ENCODE data around the gene PECR. TPM values are rescaled to one million over a fixed set of nuclear protein-coding genes. Genes with fewer than 3 reads are reported as not detected.
A peak's percentile ranks its signal among the peaks of the same experiment; 100 is the strongest.

The PECR gene
- total and polyA plus RNA-seq, 2 of the 13 experiments (the other 11 are each of a cell fraction or from before 2014, with no cell fraction given) = 151 to 153 TPM

- ChIA-PET POLR2A (no interaction called here), CTCF (ENCODE audit: low intra/inter-chr PET ratio, low total read pairs) (no interaction called here)
- TF ChIP-seq KAT7 (CRISPR knock-in tag; IDR thresholded peaks at IDR 0.05; ENCODE audit: borderline replicate concordance) = no peak
- no peak for TF ChIP-seq NFE2L2 (IDR thresholded peaks at IDR 0.05; ENCODE audit: low read length)
- no peak for TF ChIP-seq SIN3A (IDR thresholded peaks at IDR 0.05; ENCODE audit: borderline replicate concordance, low read depth, low read length)
- H3K9ac ChIP-seq (ENCODE audit: insufficient read depth, low read depth, low read length) = no peak overlapping the region
- peaks cover 32 to 78% of the 10 kb centered on the region in 2 experiments for H3K36me3 ChIP-seq (replicated peaks in 1 of 2; ENCODE audit: control insufficient read depth in 1 of 2, insufficient read depth in 2 of 2, low read length in 2 of 2)
- H4K20me1 ChIP-seq (ENCODE audit: insufficient read depth, low read length) = peaks cover 3% of the 10 kb centered on the region; the same call in 1 of the 2 replicates
- over 99% methylated on average over 3 of the region's 3 CpGs for WGBS (ENCODE audit: low lambda C conversion rate)
- no peak overlapping the region for H3K4me3 ChIP-seq (replicated peaks in 1 of 3; ENCODE audit: insufficient read depth in 1 of 3, low read depth in 2 of 3, low read length in 3 of 3)
- DNase-seq (ENCODE audit: low spot score) (no peak), ATAC-seq (no peak), FAIRE-seq (no peak)
- no peak overlapping the region for H3K4me2 ChIP-seq (ENCODE audit: low read depth, low read length)
- in situ Hi-C loops (cut with HindIII; ENCODE audit: extremely low pct_ligation_motif_present, low pct_unique_long_range_greater_than_20kb) = no loop called here
- H2AFZ ChIP-seq (ENCODE audit: low read length) = no peak overlapping the region
- intact Hi-C loops (cut with micrococcal nuclease; ENCODE audit: unreplicated experiment) = no loop called here
- BruUV-seq (replicated peaks) = no TSS peak
- no peaks in the 10 kb centered on the region for H3K9me3 ChIP-seq (ENCODE audit: low read length)
- no peaks in the 10 kb centered on the region for H3K4me1 ChIP-seq (ENCODE audit: insufficient read depth, low read length)
- H3K79me2 ChIP-seq (ENCODE audit: insufficient read depth, low read length) = no peaks in the 10 kb centered on the region
- no peaks in the 10 kb centered on the region for H3K27me3 ChIP-seq (ENCODE audit: control insufficient read depth in 1 of 2, insufficient read depth in 2 of 2, low read length in 2 of 2)
- H3K27ac ChIP-seq (ENCODE audit: extremely low read length, insufficient read depth, low read length) = no peak overlapping the region
Observed at GRCh38 chr2:216039918-216040317, 41.7 kb downstream of the PECR start.

- intact Hi-C loops (cut with micrococcal nuclease; ENCODE audit: unreplicated experiment) (loop anchor here (1.0 kb wide), 2 partner anchors 75 to 106 kb away; partner anchors contain the start of gene XRCC5), in situ Hi-C loops (cut with HindIII; ENCODE audit: extremely low pct_ligation_motif_present, low pct_unique_long_range_greater_than_20kb) (no loop called here)
- H3K79me2 ChIP-seq (ENCODE audit: insufficient read depth, low read length) = no peaks in the 10 kb centered on the region
- H3K9ac ChIP-seq (ENCODE audit: insufficient read depth, low read depth, low read length) = no peak overlapping the region
- H3K4me1 ChIP-seq (ENCODE audit: insufficient read depth, low read length) = no peaks in the 10 kb centered on the region
- FAIRE-seq = peak; percentile 96
- H3K9me3 ChIP-seq (ENCODE audit: low read length) = no peaks in the 10 kb centered on the region
- 78% methylated on average over 1 of the region's 1 CpG for WGBS (ENCODE audit: low lambda C conversion rate)
- ATAC-seq = peak; percentile 82
- peaks cover 25 to 69% of the 10 kb centered on the region in 2 experiments for H3K36me3 ChIP-seq (replicated peaks in 1 of 2; ENCODE audit: control insufficient read depth in 1 of 2, insufficient read depth in 2 of 2, low read length in 2 of 2)
- no peak overlapping the region for H3K27ac ChIP-seq (ENCODE audit: extremely low read length, insufficient read depth, low read length)
- no peak overlapping the region for H3K4me2 ChIP-seq (ENCODE audit: low read depth, low read length)
- ChIA-PET POLR2A (interaction anchor here (0.8 to 1.5 kb wide), 2 partner anchors 74 to 80 kb away, joined by 3 to 4 read pairs; no protein-coding TSS in a partner anchor), CTCF (ENCODE audit: low intra/inter-chr PET ratio, low total read pairs) (interaction anchor here (0.7 to 1.7 kb wide), 4 partner anchors 71 to 249 kb away, joined by 3 to 7 read pairs (median 4); no protein-coding TSS in a partner anchor)
- no TSS peak for BruUV-seq (replicated peaks)
- no peak overlapping the region for H2AFZ ChIP-seq (ENCODE audit: low read length)
- H4K20me1 ChIP-seq (ENCODE audit: insufficient read depth, low read length) = peaks cover 5% of the 10 kb centered on the region
- H3K27me3 ChIP-seq (ENCODE audit: control insufficient read depth in 1 of 2, insufficient read depth in 2 of 2, low read length in 2 of 2) = no peaks in the 10 kb centered on the region
- peak; percentile 67 for DNase-seq (ENCODE audit: low spot score)
- no peak overlapping the region for H3K4me3 ChIP-seq (replicated peaks in 1 of 3; ENCODE audit: insufficient read depth in 1 of 3, low read depth in 2 of 3, low read length in 3 of 3)
- no peak for TF ChIP-seq ZNF609 (CRISPR knock-in tag; IDR thresholded peaks at IDR 0.05; ENCODE audit: borderline replicate concordance)
- no peak for TF ChIP-seq KDM2A (CRISPR knock-in tag; IDR thresholded peaks at IDR 0.05; ENCODE audit: borderline replicate concordance, low read depth)
- no peak for TF ChIP-seq ARNTL (CRISPR knock-in tag; IDR thresholded peaks at IDR 0.05)
- TF ChIP-seq EHMT2 (IDR thresholded peaks at IDR 0.05; ENCODE audit: borderline replicate concordance, low read depth, low read length) = no peak
- no peak for TF ChIP-seq SETDB1 (CRISPR knock-in tag; IDR thresholded peaks at IDR 0.05; ENCODE audit: borderline replicate concordance)
- no peak for TF ChIP-seq FOXO4 (CRISPR knock-in tag; conservative IDR thresholded peaks at IDR 0.05)
- no peak for TF ChIP-seq THYN1 (CRISPR knock-in tag; IDR thresholded peaks at IDR 0.05; ENCODE audit: borderline replicate concordance, low read depth)
- TF ChIP-seq ZSCAN12 (CRISPR knock-in tag; IDR thresholded peaks at IDR 0.05) = no peak
- TF ChIP-seq SRSF9 (IDR thresholded peaks at IDR 0.05; ENCODE audit: borderline replicate concordance, insufficient read depth, low read depth, low read length, poor library complexity, severe bottlenecking) = no peak
Observed at GRCh38 chr2:216034065-216034464, 47.5 kb downstream of the PECR start.
